Measurements from ENCODE around the gene PIGC. TPM values are rescaled to one million over a fixed set of nuclear protein-coding genes. Genes with fewer than 3 reads are reported as not detected.

The PIGC gene
- total RNA-seq, 1 experiment from 2014 or later, result 16.2 TPM

- TF ChIP-seq ZNF512 (CRISPR knock-in tag; IDR thresholded peaks at IDR 0.05; ENCODE audit: borderline replicate concordance), result no peak
- no peak for TF ChIP-seq ZNF671 (CRISPR knock-in tag; IDR thresholded peaks at IDR 0.05)
- TF ChIP-seq ZMAT4 (CRISPR knock-in tag; IDR thresholded peaks at IDR 0.05), result no peak
- TF ChIP-seq TEAD4 (CRISPR knock-in tag; IDR thresholded peaks at IDR 0.05), result no peak
- no peak for TF ChIP-seq RELA (CRISPR knock-in tag; IDR thresholded peaks at IDR 0.05; ENCODE audit: borderline replicate concordance)
- no peak for TF ChIP-seq PREB (CRISPR knock-in tag; IDR thresholded peaks at IDR 0.05; ENCODE audit: borderline replicate concordance)
- no peak for TF ChIP-seq PRRX2 (CRISPR knock-in tag; IDR thresholded peaks at IDR 0.05)
Measured at GRCh38 chr1:172452536-172453152, 8.8 kb upstream of the PIGC start (continued).

- H3K4me3 Mint-ChIP-seq, result no peak overlapping the region
- peaks cover 5% of the 10 kb centered on the region; the same call in 1 of the 2 replicates for H3K4me1 Mint-ChIP-seq
- H3K36me3 Mint-ChIP-seq, result no peaks in the 10 kb centered on the region
- no peak overlapping the region for H3K27ac Mint-ChIP-seq
- TF ChIP-seq FOXP4 (CRISPR knock-in tag; IDR thresholded peaks at IDR 0.05), result no peak
- no peak for TF ChIP-seq GRHL2 (CRISPR knock-in tag; IDR thresholded peaks at IDR 0.05; ENCODE audit: insufficient replicate concordance, severe bottlenecking)
- no peak for TF ChIP-seq NR1H2 (CRISPR knock-in tag; IDR thresholded peaks at IDR 0.05)
- TF ChIP-seq GTF2I (CRISPR knock-in tag; conservative IDR thresholded peaks at IDR 0.05), result no peak
- TF ChIP-seq PRDM15 (CRISPR knock-in tag; IDR thresholded peaks at IDR 0.05), result no peak
- TF ChIP-seq ZBTB21 (CRISPR knock-in tag; IDR thresholded peaks at IDR 0.05; ENCODE audit: borderline replicate concordance), result no peak
- TF ChIP-seq ATF1 (CRISPR knock-in tag; IDR thresholded peaks at IDR 0.05), result no peak
- no peak for TF ChIP-seq NR2C2 (CRISPR knock-in tag; IDR thresholded peaks at IDR 0.05)
- TF ChIP-seq HMGA2 (CRISPR knock-in tag; IDR thresholded peaks at IDR 0.05), result no peak
- DNase-seq (ENCODE audit: low spot score) (no peak), ATAC-seq (no peak)
- ChIA-PET POLR2A (no interaction called here), CTCF (interaction anchor here (1.1 to 1.9 kb wide), 2 partner anchors 51 to 82 kb away, joined by 4 to 7 read pairs; no protein-coding TSS in a partner anchor)
- H3K9me3 Mint-ChIP-seq, result no peaks in the 10 kb centered on the region
- H3K27me3 Mint-ChIP-seq (ENCODE audit: low read depth), result no peaks in the 10 kb centered on the region; the same call in 1 of the 2 replicates
Measured at GRCh38 chr1:172451002-172451443, 7.2 kb upstream of the PIGC start.
